Measurements from ENCODE around the gene HMGN3.

GRCh38 chr6:79180052-79180451 is 54.4 kb downstream of the HMGN3 start:
- TF ChIP-seq, protein P1, sequence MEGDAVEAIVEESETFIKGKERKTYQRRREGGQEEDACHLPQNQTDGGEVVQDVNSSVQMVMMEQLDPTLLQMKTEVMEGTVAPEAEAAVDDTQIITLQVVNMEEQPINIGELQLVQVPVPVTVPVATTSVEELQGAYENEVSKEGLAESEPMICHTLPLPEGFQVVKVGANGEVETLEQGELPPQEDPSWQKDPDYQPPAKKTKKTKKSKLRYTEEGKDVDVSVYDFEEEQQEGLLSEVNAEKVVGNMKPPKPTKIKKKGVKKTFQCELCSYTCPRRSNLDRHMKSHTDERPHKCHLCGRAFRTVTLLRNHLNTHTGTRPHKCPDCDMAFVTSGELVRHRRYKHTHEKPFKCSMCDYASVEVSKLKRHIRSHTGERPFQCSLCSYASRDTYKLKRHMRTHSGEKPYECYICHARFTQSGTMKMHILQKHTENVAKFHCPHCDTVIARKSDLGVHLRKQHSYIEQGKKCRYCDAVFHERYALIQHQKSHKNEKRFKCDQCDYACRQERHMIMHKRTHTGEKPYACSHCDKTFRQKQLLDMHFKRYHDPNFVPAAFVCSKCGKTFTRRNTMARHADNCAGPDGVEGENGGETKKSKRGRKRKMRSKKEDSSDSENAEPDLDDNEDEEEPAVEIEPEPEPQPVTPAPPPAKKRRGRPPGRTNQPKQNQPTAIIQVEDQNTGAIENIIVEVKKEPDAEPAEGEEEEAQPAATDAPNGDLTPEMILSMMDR (IDR thresholded peaks at IDR 0.05 in 8 of 11, conservative IDR thresholded peaks at IDR 0.05 in 3 of 11): no peak
- TF ChIP-seq POLR2AphosphoS5 (IDR thresholded peaks at IDR 0.05): no peak

Data from spleen (tissue), 7 donors.